HK-2 (cell line): ENCODE results near the gene C1RL.

ENCODE experiments used
- DNase-seq: peaks from one replicate; pipeline ENCODE4 v3.0.0-alpha.2; 2018; ENCODE audit not compliant: unreplicated experiment

C1RL gene

DNA sequence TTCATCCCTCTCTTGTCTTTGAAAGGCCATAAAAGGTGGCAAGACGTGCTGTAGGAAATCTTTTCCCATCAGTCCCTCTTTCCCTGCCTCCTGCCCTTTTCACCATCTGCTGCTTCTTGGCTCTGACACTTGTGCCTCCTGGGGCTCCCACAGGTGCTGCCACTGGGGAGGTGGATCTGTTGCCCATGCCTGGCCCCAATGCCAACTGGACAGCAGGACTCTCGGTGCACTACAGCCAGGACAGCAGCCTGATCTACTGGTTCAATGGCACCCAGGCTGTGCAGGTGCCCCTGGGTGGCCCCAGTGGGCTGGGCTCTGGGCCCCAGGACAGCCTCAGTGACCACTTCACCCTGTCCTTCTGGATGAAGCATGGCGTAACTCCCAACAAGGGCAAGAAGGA, 27.7 kb upstream of the C1RL start:
- no peak for DNase-seq

DNA sequence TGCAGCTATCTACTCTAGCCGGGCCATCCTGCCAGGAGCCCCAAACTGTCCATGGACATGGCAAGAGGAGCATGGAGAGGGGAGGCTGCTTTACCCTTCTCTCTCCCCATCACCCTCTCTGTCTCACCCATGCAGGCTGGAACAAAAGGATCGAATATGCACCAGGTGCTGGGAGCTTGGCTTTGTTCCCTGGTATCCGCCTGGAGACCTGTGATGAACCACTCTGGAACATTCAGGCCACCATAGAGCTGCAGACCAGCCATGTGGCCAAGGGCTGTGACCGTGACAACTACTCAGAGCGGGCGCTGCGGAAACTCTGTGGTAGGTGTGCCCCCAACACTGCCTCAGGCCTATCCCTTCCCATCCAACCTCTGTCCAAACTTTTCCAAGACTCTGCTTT, 27.1 kb upstream of the C1RL start:
- DNase-seq, result no peak

DNA sequence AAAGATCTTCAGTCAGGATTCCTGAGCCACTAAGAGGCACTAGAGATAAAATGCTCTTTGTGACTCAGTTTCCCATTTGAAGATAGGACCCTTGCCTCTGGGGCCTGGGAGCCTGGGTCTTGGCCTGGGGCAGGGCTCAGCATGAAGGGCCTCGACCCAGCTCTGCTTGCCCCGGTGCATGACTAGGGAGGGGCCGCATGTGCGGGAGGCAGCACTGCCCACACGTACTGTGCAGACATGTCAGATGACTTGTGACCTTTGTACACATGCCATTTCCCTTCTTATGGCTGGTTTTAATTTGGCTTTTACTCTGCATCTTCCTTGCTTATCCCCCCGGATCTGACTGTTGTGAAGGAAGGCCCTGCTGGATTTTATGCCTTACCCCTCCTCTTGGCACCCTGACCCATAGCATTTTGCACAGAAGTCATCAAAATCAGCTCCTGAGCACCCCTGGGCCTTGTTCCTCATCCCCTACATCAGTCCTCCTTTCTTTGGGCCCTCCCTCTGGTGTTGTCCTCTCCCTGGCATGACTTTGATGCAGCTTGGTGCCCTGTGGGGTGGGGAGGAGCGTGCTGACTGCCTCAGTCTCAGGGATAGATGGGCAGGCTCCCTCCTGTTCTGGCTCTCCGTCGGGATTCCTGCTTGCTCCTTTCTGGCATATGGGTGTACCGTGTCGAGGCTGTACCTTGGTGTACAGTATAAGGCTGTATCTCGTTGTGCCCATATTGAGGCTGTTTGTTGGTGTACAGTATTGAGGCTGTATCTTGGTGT, 25.6 kb upstream of the C1RL start:
- DNase-seq, result no peak

DNA sequence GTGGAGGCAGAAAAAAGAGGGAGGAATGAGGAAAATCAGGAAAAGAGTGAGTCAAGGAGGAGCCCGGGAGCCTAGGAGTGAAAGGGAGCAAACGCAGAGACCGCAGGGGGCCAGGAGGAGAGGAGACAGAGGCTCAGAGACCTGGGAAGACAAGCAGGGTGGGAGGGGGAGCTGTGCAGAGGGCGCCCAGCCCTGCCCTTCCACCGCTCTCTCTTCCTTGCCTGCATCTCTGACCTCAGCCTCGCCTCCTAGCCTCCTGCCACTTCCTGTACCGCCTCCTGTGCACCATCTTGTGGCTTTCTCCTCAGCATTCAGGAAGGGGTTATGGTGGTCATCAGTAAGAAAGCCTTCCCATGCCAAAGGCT, 22.5 kb upstream of the C1RL start:
- peak; percentile 20 for DNase-seq

DNA sequence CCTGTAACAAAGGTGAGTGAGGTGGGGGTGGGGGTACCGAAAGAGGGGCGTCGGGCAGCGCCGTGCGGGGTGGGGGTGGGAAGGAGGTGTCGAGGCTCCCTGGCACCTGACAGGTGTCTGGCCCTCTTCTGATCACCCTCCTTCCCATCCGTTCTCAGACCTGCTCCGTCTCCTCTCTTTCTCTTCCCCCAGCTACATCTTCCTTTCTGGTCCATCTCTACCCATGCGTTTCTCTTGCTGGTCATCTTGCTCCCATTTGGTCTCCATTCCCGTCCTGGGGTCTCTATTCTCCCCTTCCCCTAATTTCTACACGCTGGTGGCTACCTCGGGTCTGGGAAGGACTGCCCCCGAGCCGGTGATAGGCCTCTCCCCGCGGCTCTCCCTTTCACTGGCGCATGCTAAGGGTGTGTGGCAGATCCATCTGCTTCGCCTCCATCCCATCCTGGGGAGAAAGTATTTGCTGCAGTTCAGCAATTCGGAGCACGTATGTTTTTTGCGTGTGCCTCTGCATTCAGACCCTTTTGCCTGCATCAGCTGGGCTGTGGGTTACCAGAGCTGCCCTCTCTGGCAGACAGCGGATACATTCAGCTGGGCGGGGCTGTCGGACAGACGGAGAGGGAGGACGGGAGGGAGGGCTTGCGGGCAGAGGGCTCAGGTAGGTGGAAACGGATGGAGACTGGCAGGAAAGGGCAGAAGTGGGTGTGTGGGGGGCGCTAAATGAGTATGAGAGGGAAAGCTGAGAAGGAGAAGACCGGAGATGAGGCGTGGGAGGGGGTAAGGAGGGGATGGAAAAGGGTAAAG, 21.9 kb upstream of the C1RL start:
- DNase-seq, result peak; percentile 72

DNA sequence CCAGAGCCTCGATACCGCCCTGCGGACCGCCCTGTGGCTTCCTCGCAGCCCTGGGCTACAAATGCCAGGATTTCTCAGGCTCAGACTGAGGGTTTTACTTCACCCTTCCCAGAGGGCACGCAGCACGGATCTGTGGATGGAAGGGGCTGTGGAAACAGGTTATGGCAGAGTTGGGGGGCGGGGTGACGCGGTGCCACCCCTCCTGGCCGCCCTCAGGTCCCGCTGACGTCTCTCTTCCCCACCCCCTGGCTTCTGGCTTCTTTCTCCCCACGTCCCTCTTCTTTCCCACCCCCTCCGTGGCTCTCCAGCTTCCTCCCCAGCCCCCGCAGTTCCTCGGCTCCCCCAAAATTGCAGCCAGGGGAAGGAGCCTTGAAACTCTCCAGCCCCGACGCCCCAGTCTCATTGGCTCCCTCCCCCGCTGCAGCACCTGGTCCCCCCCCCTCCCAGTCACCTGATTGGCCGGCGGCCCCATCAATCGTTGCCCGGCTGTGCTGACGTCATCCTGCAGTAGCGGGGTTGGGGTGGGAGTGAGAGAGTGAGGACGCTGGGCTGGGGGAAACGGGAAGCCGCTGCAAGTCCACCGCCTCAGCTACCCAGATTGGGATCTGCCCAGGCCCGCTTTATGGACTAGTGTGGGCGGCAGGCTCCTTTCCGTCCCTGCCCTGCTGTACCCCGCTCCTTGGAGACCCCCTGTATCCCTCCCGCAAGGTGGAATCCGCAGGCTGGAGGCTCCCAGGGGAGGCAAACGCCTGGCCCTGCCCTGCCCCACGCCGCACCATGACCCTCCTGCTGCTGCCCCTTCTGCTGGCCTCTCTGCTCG, 21.1 kb upstream of the C1RL start, which contains the start of gene CLSTN3:
Gene CLSTN3, plus strand, starts transcription at position 500 of the 820 bp plus-strand sequence. Its CDS starts 278 bp downstream, at position 778.
- DNase-seq, result peak; percentile 88

DNA sequence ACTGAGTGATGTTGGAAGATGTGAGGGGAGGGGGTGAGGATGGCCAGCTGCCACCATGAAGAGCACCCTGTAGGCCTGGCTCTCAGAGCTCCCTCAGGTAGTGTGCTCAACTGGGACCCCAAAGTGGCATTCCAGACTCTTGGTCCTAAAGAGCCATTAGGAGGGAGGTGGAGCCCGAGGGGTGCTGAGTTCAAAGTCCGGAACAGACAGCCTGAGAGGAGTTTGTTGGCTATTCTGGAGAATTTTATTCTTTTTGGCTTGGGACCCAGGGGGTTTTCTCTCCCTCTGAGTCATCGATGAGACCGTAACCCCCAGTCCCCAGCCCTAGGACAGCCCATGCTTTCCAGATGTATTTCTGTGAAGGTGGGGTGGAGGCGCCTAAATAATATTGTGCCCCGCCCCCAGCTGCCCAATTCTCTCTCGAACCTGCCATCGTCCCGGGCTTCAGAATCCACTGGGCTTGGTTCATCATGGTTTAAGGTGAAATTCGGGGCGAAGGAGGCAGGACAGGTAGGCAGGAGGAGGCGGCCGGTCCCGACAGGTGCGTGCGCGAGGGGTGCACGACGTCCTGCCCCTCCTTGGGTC, 20.4 kb upstream of the C1RL start:
- no peak for DNase-seq

DNA sequence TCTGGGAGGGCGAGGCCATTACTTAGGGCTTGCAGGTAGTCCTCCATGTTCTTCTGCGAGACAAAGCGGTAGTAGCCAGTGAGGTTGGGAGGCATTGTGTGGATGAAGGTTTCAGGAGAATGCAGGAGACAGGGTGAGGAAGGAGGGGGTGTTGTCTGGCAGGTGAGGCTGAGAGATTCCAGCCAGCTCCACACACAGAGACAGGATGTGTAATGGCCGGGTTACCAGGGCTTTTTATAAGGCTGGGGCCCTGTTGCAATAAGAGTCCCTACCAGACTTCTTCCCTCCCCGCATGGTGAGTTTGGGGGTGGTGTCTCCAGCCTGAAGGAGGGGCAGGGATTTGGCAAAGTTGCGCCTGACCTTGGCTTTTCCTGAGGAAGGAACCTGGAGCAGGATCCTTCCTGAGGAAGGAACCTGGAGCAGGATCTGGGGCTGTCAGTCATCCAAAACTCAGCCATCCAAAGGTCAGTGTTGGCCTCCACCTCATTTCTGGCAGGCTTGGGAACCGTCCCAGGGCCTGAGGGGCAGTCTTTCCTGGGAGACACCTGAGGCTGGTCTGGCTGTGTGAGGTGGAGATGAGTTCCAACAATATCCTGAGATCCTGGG, 19.8 kb upstream of the C1RL start, which contains the start of gene RBP5:
Gene RBP5, minus strand, starts transcription at position 209 of the 606 bp plus-strand sequence. Its CDS starts 114 bp downstream, at position 95.
- DNase-seq, result no peak

DNA sequence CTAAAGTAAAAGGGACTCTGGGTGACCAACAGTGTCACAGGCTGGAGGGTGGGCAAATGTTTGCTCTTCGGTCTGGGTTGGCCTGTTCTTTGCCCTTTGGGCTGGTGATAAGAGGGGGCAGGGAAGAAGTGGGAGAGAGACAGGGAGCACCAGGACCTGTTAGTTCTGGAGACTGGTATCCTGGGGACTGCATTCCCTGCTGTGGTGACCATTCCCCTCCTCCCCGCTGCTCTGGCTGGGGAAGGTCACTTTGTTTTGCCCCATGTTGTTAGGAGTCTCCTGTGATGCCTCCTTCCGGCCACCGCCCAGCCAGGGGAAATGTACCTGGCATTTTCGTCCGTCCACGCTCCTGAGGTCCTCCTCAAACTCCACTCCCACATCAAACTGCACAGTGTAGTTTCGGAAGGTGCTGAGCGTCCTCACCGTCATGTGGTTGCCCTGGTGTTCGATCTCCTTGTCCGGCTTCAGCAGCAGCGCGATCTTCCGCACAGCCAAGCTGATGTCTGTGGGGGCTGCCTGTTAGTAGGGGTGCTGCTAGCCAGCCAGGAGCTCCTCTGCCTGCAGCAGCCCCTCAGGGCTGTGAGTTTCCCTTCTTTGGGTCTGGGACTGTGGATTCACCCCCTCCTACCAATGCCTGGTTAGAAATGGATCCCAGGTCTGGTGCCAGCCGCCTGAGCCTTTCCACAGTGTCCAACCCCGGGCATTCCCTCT, 19.1 kb upstream of the C1RL start:
- no peak for DNase-seq

DNA sequence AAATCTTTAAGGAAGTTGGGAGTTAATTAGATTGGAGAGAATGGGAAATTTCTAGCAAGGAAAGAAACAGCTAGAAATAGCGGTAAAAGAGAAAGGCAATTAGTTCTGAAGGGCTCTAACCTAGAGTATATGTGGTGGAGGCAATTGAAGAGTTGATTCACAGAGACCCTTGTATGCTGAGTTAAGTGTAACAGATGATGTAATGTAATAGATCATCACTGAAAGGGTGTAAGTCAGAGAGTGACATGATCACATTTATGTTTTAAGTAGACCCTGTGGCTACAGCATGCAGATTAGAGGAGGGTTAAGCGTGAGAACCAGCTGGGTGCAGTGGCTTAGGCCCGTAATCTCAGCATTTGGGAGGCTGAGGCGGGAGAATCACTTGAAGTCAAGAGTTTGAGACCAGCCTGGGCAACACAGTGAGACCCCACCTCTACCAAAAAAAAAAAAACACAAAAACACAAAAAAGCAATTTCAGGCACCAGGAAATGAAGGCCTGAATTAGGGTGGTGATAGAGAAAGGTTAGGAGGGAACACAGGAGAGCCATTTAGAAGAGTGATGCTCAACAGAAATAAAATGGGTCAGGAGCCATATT, 16.7 kb upstream of the C1RL start:
- no peak for DNase-seq

DNA sequence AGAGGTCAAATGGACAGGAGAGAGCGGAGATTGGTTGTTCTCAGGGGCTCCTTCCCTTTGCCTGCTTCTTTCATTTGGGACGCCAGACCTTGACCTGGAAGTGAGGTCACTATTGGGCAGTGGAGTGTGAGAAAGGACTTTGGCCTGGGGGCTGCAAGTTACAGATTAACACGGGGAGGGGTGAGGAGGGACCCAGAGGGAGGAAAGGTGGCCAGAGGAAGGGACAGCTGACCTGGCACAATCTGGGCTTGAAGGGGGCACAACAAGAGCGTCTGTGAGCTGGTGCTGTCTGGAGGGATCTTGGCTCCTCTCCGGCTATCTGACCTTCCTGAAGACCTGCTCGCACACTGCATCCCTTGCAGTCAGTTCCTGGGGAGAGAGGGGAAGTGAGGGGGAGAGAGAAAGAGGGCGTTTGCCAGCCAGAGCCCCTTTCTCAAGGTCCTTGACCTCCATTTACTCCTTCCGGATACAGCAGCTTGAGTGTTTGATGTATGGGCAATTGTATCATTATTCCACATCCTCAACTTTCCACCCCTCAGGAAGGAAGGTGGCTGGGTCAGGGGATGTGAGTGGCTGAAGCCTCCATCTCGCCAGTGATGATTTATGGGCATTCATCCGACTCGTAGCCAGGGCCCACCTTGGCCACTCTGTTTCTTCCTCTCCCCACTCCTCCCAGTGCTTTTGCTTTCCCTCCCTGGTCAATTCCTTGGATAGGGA, 14.9 kb upstream of the C1RL start:
- no peak for DNase-seq

DNA sequence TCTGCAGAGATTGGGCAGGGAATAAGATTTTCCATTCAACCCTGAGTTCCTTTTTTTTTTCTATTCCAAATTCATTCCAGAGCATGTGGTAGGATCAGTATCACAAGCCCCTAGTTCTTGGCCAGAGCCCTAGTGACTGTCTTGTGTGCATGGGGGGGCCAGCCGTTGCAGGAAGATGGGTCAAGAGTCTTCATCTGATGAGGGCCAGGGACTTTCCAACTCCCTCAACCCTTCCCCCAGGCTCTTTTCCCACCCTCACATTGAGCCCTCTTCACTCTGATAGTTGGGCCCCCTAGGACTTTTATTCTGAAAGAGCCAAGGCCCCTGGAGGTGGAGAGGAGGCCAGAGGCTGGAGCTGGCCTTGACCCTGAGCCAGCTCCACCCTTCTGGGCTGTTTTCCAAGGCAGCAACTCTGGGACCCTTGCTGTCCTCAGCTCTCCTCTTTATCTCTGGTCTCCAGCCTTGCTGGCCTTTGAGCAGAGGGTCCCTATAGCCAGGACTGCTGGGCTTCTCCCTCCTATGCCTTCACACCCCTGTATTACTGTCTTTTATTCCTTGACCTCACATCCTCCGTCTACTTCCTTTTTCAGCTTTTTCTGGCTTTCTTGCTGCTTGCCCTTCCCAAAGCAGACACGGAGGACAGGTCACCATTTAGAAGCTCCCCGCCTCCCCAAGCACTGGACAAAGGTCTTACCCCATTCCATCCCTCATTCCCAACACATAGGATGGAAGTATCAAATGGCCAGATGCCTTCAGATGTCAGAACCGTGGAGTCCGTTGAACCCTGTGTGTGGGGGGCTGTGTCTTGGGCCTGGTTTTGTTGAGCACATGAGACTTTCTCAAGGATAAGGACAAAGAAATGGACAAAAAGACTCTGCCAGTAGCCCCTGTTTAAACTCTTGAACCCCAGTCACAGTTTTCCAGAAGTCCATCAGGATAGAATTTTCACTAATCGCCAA, 14.1 kb upstream of the C1RL start:
- DNase-seq, result no peak

DNA sequence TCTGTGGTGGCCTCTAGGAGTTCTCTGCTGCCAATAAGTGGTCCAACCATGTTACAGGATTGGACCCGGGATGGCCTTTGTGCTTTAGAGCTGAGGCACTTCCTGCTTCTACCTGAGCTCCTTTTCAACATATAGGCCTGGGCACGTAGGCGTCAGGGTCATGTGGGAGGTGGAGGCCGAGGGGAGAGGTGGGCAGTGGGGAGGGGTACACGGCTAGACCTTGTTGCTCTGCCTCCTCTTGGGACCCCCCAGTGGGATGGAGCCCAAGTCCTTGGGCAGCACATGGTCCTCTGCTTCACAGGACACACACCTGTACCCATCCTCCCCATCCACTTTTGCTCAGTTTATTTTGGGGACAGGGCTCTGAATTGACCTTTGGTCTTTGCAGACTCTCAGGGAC, 12.3 kb upstream of the C1RL start:
- no peak for DNase-seq

DNA sequence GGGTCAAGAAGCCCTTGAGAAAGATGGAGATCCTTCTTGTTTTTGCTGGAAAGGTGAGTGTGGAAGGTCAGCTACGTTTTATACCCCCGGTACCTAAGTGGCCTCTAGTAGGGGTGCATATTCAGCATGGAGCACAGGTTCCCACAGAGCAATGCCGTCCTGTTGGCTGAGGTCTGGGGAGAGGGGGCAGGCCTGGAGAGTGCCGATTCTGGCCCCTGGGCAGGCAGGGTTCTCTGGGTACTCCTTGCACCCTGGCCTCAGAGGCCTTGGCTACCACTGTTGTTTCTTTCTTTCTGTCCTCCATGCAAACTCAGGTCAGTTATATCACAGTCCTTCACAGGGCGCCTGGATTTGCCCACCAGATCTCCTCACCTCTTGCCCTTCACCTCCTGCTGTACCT, 11.2 kb upstream of the C1RL start:
- no peak for DNase-seq

DNA sequence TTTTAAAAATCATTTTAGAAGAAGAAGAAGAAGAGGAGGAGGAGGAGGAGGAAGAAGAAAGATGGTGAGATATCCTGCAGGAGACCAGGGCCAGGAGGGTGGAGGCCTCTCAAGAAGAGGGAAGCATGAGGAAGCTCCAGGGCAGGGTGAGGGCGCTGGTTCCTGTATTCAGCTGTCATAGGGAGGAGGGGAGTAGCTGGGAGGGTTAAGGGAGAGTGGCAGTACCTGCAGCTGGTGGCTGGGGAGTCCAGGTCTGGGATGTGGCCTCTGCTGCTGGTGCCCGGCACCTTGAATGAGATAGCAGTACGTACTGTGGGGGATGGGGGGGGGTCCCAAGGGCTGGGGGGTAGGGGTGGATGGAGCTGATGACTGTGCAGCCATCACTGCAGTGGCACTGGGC, 9.9 kb upstream of the C1RL start:
- DNase-seq, result no peak

DNA sequence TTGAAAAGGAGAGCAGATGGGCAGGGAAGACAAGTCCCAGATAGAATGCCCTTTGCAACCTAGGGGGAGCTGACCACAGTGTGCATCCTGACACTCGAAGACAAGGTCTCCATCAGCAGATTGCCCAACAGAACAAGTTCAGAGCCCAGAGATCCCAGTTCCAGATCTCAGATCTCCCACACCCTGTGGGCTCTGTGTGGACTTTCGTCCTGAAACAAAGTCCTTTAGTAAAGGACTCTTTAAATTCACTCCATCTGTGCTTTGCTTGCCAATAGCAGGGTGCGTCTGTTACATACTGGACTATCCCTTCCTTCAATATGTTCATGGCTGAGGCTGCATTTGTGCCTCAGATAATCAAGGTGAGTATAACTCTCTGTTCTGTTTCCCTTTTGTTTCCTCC, 8.7 kb upstream of the C1RL start:
- no peak for DNase-seq

DNA sequence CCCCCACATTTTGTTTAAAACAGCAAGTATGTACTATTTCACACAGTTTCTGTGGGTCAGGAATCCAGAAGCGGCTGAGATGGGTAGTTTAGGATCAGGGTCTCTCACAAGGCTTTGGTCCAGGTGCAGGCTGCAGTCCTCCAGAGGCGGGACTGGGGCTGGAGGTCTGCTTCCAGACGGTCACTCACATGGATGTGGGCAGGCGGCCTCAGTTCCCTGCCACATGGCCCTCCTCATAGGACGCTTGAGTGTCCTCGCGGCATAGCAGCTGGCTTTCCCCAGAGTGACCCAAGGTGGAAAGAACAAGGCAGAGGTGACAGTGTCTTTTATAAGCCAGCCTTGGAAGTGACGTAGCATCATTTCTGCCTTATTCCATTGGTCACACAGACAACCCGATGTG, 7.9 kb upstream of the C1RL start:
- DNase-seq, result no peak

DNA sequence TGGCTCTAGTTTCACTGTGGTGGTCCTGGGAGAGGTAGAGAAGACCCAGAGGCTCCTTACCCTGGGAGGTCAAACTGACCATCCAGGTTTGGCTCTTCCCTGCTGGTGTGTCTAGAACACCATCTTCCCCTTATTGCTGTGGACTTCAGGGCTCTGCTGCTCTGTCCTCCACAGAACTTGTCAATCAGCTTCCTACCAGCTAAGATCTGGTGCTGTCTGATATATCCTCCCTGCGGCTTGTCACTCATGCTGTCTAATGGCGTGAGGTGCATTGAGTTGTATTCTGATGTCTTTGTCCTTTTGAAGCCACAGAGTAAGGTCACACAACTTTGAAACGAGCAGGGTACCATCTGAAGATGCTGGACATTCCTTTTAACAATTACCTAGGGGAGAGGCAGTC, 7.2 kb upstream of the C1RL start:
- no peak for DNase-seq

DNA sequence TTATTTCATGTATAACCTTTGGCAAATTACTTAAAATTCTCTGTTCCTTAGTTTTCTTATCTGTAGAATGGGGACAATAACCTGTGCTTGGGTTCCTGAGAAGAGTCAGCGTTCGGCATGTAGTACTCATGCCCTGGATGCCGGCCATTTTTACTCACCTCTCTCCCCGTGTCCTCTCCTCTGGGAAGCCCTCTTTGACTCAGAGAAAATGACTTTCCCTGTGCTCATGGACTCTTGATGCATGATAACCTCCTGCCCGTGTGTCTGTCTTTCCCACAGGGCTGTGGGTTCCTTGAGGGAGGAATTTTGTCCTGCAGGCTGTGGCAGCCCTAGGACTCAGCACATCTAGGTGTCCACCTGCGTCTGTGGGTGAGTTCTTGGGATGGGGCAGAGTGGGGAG, 5.8 kb upstream of the C1RL start:
- DNase-seq, result no peak
